Epithelial cell of esophagus (primary cell): Measurements from ENCODE around the gene UBE2A.
A peak's percentile ranks its signal among the peaks of the same experiment; 100 is the strongest.

Source experiments
- DNase-seq: peaks from one replicate; pipeline ENCODE4 v3.0.0; 2010; ENCODE audit warnings: low read depth
- H3K4me3 ChIP-seq: 2 replicates; pipeline ENCODE4 v1.5.1; 2011; ENCODE audit warnings: mild to moderate bottlenecking, low read length, control low read depth
- CTCF ChIP-seq: IDR thresholded peaks from 2 replicates; pipeline ENCODE4 v1.5.1; 2011; ENCODE audit warnings: low read depth, mild to moderate bottlenecking, low read length, control low read depth, inconsistent platforms; ENCODE audit not compliant: insufficient read depth; ENCODE audit errors: missing control alignments

UBE2A gene

GRCh38 chrX:119589810-119590209, 15.4 kb downstream of the UBE2A start:
- no peak for TF ChIP-seq CTCF
- DNase-seq, result no peak
- no peak overlapping the region for H3K4me3 ChIP-seq

DNA sequence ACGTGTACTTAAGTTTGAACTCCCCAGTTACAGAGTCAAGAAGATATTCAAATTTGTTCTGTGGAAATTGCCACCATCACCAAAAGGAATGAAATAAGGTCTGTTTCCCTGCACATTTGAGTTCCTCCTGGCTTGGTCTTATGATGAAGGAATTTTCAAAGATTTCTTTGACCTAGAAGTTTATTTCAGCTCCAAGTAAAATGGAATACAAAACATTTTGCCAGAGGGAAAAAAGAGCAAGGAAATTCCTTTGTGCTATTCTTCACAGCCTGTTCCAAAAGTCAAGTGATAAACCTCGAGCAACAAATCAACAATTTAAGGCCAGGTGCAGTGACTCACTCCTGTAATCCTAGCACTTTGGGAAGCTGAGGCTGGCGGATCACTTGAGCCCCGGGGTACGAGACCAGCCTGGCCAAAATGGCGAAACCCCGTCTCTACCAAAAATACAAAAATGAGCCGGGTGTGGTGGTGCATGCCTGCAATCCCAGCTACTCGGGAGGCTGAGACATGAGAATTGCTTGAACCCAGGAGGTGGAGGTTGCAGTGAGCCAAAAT, 28.4 kb downstream of the UBE2A start:
- no peak overlapping the region for H3K4me3 ChIP-seq

DNA sequence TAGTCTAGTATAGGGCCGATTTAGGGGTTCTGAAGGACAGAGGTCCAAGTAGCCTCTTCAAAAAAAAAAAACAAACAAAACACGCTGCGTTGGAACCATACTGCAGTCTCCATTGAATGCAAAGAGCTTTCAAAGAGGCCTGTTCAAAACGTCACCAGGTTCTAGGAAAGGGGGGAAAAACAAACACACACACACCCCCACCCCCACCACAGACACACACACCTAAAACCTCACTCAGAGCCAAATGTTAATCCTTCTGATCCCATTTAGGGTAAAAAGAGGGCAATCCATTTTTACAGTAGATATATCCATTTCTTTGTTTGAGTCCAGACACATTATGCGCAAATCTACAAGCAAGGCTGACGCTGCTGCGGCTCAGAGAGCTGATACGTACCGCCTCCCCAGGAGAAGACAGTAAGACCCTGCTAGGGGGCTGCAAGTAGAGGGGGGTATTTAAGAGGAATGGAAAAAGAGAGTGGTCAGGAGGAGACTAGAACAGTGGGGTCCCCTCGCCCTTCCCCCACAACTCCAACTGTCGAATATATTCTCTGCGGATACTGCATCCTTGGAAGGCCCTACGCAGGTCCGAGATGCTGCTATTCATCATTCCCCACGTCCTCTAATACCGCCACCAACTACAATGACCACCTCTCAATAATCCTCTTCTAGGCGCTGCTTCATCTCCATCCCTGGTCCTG, 30.6 kb downstream of the UBE2A start:
- peak; percentile 2 for DNase-seq
- peak overlapping the region; percentile 79 for H3K4me3 ChIP-seq
- TF ChIP-seq CTCF, result no peak

More for the DNA sequence above, 28.4 kb downstream of the UBE2A start:
- peak; percentile 16 for DNase-seq
- TF ChIP-seq CTCF, result no peak

DNA sequence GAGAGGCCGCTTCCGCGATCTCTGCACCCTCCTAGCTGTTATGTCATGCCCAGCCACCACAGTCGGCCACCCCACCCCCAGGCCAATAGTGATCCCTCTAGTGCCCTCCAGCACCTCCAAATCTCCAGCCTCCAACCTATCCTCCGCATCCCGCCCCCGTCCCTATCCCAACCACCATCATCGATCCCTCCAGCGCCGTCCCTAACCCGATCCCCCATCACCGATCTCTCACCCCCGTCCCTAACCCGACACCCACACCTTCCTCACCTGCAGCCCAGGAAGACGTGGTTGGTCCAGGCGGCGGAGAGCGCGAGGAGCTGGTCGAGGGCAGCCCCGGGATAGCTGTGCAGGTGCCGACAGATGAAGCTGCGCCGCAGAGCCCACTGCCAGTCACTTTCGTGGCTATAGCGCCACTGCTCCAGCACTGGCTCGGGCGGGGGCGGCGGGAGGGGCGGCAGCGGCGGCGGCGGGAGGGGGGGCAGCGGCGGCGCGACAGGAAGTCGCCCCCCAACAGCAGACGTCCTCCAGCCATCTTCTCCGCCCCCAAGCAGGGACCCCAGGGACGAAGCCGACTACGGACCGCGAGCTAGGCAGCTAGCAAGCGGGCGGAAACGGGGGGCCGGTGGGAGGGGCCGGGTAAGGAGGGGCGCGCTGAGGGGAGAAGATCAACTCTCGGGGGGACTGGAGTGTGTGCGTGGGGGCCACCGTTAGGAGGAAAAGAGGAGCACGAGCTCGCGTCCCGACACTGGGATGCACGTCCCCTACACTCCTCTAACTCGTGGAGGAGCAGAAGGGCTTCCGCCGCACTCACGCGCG, 31.3 kb downstream of the UBE2A start:
- H3K4me3 ChIP-seq, result peak overlapping the region; percentile 79
- no peak for TF ChIP-seq CTCF
- peak; percentile 17 for DNase-seq

DNA sequence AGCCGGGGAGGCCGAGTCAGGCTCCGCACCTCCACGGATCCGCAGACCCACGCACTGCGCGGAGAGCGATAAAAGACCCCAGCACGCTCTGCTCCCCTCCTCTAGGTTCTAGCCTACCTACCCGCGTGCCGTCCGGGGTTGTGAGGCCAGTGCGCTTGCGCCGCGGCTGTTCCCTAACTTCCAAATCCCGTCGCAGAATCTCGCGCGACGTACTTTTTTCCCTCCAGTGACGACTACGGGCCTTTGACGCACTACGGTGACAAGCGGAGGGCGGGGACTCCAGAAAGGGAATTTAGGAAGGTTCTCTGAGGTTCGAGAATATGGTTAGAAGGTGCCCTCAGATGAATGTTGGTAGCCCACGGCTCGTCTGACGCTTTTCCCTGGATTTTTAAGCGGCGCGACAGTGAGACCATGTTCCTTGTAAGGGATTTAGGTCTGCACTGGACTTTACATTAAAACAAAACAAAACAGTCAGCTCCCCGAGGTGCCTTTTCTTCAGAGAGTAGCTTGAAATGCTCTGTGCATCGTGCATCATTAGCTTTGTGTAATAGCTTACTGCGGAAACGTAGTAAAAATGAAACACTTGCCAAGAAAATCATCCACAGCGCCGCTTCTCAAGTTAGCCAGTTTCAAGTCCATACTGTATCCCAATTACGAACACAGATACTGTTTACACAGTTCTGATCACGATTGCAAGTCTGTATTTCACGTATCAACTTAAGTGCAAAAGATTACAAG, 32.1 kb downstream of the UBE2A start, which contains the start of gene NKRF:
NKRF (minus strand) TSS at position 145 of the 738 bp plus-strand sequence.
- no peak for TF ChIP-seq CTCF
- peak; percentile 88 for DNase-seq
- peak within 1 kb of the TSS; percentile 79 for H3K4me3 ChIP-seq

DNA sequence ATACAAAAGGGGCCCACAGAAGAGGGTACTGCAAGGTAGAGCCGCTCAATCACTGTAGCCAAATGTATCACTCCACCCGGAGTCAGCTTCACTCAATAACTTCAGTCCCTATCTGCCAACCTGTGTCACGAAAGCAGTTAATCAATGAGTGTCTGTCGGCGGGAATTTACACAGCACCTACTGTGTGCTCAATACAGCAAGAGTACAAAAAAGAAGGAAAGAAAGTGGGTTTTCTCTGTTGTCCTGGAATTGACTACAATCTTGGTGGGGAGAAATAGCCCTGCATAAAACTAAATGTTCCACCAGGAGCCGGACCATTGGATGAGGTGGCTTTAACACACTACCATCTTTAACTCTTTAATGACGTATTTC, 32.6 kb downstream of the UBE2A start:
- no peak for TF ChIP-seq CTCF
- H3K4me3 ChIP-seq, result peak overlapping the region; percentile 79
- no peak for DNase-seq
